GM12872 (cell line): ENCODE data around the gene BTBD10.

Experiments used
- CTCF ChIP-seq: IDR thresholded peaks from 3 replicates; pipeline ENCODE4 v1.5.1; 2011; ENCODE audit warnings: low read depth, mild to moderate bottlenecking, low read length, moderate library complexity; ENCODE audit not compliant: insufficient read depth

Gene BTBD10

GRCh38 chr11:13346470-13346869 is 116.6 kb downstream of the BTBD10 start:
- peak; percentile 16; the same call in 1 of the 3 replicates for TF ChIP-seq CTCF

- 0 out of 3 replicates have a peak, but pooled peaks have one; percentile 7 for TF ChIP-seq CTCF
Observed at GRCh38 chr11:13344818-13345217, 118.2 kb downstream of the BTBD10 start.

- peak; percentile 83 for TF ChIP-seq CTCF
Observed at GRCh38 chr11:13343931-13344717, 118.9 kb downstream of the BTBD10 start.

GRCh38 chr11:13343067-13343466 is 120.0 kb downstream of the BTBD10 start:
- TF ChIP-seq CTCF = no peak

GRCh38 chr11:13341026-13341425 is 122.0 kb downstream of the BTBD10 start:
- TF ChIP-seq CTCF = no peak

- no peak for TF ChIP-seq CTCF
Observed at GRCh38 chr11:13339195-13340153, 123.5 kb downstream of the BTBD10 start.

- TF ChIP-seq CTCF = no peak
Observed at GRCh38 chr11:13338427-13339069, 124.5 kb downstream of the BTBD10 start.
